Left lung (tissue), 10 donors: ENCODE results near the gene JMY. TPM values are rescaled to one million over a fixed set of nuclear protein-coding genes. Genes with fewer than 3 reads are reported as not detected.
A peak's percentile ranks its signal among the peaks of the same experiment; 100 is the strongest.

Experiments used
- ATAC-seq: fragments of 200-7000 bp; cut with Tn5 transposase; one replicate; pipeline ENCODE4 v1.9.1; 2020; ENCODE audit warnings: moderate library complexity
- DNase-seq, 4 donors: peaks; one replicate each; pipeline ENCODE4 v3.0.0-alpha.2; 2013 to 2020
- H3K27ac ChIP-seq, 2 donors: fragments of 200-600 bp; sonication (generic) in 1 of 2; one replicate each; pipeline versions ENCODE4 v1.5.0 to v1.8.0; 2020 to 2021
- H3K27me3 ChIP-seq, 2 donors: fragments of 200-600 bp; sonication (generic) in 1 of 2; one replicate each; pipeline versions ENCODE4 v1.5.0 to v1.8.0; 2020 to 2021
- H3K36me3 ChIP-seq, 2 donors: fragments of 200-600 bp; sonication (generic) in 1 of 2; one replicate each; pipeline versions ENCODE4 v1.5.0 to v1.8.0; 2020 to 2021
- H3K4me1 ChIP-seq, 2 donors: fragments of 200-600 bp; one replicate each; pipeline ENCODE4 v1.8.0; 2021
- H3K4me3 ChIP-seq, 2 donors: fragments of 200-600 bp; sonication (generic) in 1 of 2; one replicate each; pipeline versions ENCODE4 v1.5.0 to v1.8.0; 2020 to 2021; ENCODE audit warnings: mild to moderate bottlenecking in 1 of 2
- H3K9me3 ChIP-seq, 2 donors: fragments of 200-600 bp; sonication (generic) in 1 of 2; one replicate each; pipeline versions ENCODE4 v1.5.0 to v1.8.0; 2020 to 2021
- intact Hi-C, 2 donors: fragments of 100-400 bp; cut with DNase I; formaldehyde crosslinking; loops; one replicate each; pipeline versions ENCODE4 v1.11.2 to v1.14.2; 2022
- polyA plus RNA-seq, 6 donors: library from polyadenylated mRNA; unstranded; fragments of 120-200 nt; gene quantifications; one replicate each; pipeline ENCODE4 v1.2.1, GENCODE V29; 2013; ENCODE audit not compliant: insufficient read length in 6 of 6
- total RNA-seq, 2 donors: library from RNA; stranded (reverse); fragmentation: NEBNext Ultra II Directional; extraction: Animal tissue kit (Norgen Biotek cat#: 25700); gene quantifications; one replicate each; pipeline ENCODE4 v1.2.1, GENCODE V29; 2021
- TF ChIP-seq, protein P1 (sequence below), 2 donors: fragments of 200-600 bp; sonication (generic) in 1 of 2; IDR thresholded peaks; one replicate each; pipeline versions ENCODE4 v1.5.0 to v1.8.0; 2021; ENCODE audit warnings: antibody characterized with exemption in 2 of 2
- donor health status: DM: no; HTN: yes; CAD: no.
- donor health status: DM: no; HTN: no; CAD: no.

JMY gene
- total and polyA plus RNA-seq, 8 donors = 6.2 to 23.6 (median 17.5) TPM

DNA sequence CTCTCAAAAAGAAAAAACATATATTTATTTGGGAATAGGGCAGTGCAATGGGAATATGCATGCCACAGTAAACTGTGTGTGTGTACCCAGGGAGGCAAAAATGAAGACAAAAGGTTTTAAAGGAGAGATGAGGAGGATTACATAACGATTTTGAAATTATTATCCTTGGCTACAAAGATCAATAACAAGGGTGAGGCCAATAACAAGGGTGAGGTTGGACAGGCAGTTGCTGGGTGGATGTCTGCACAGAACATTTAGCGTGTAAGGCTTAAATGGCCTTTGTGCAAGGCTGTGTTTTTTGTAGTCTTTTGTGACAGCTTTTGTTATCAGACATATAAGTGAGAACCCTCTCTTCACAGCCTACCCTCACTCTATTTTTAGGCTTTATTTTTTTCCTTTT is 114.0 kb downstream of the JMY start:
- no peak overlapping the region for H3K4me3 ChIP-seq
- H3K9me3 ChIP-seq = no peaks in the 10 kb centered on the region
- H3K36me3 ChIP-seq = no peaks in the 10 kb centered on the region
- intact Hi-C loops = no loop called here
- TF ChIP-seq, protein P1, sequence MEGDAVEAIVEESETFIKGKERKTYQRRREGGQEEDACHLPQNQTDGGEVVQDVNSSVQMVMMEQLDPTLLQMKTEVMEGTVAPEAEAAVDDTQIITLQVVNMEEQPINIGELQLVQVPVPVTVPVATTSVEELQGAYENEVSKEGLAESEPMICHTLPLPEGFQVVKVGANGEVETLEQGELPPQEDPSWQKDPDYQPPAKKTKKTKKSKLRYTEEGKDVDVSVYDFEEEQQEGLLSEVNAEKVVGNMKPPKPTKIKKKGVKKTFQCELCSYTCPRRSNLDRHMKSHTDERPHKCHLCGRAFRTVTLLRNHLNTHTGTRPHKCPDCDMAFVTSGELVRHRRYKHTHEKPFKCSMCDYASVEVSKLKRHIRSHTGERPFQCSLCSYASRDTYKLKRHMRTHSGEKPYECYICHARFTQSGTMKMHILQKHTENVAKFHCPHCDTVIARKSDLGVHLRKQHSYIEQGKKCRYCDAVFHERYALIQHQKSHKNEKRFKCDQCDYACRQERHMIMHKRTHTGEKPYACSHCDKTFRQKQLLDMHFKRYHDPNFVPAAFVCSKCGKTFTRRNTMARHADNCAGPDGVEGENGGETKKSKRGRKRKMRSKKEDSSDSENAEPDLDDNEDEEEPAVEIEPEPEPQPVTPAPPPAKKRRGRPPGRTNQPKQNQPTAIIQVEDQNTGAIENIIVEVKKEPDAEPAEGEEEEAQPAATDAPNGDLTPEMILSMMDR (IDR thresholded peaks at IDR 0.05) = no peak
- H3K4me1 ChIP-seq = no peaks in the 10 kb centered on the region
- H3K27me3 ChIP-seq = no peaks in the 10 kb centered on the region
- DNase-seq (no peak), ATAC-seq (no peak)
- no peak overlapping the region for H3K27ac ChIP-seq

DNA sequence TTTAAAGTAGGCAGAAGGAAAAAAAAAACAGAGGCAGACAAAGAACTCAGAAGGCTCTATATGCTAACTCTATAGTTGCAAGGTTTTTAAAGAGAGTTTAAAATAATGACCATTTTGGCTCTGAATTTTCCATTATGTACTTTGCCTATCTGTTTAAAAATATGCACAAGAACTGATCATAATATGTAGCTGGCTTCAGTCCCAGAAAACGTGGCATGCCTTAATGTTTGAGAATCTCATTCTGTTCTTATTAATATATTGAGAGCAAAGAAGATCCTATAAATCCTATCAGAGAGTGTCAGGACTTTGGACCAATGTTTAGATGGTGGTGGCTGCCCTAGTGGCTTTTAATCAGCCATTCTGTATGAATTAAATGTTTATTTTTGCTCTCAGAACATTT is 121.5 kb downstream of the JMY start:
- Histone ChIP-seq H3K4me1 (no peaks in the 10 kb centered on the region), H3K36me3 (no peaks in the 10 kb centered on the region), H3K4me3 (no peak overlapping the region), H3K27ac (no peak overlapping the region), H3K27me3 (no peaks in the 10 kb centered on the region), H3K9me3 (no peaks in the 10 kb centered on the region)
- intact Hi-C loops = no loop called here
- TF ChIP-seq, protein P1 (IDR thresholded peaks at IDR 0.05) = no peak
- DNase-seq (peak in 2 of 4 donors; percentile 4 to 5), ATAC-seq (no peak)

Other genes starting within 250 kb of the JMY start
- gene DMGDH, start 166.5 kb upstream of the JMY start, total RNA-seq = 1 to 10 TPM in 1 of 2 donors, under 1 TPM in 1; 0.90 to 1.3 TPM
- 1 to 10 TPM; 1.5 to 3.1 (median 1.7) TPM for gene DMGDH, start 166.5 kb upstream of the JMY start, polyA plus RNA-seq
- 1 to 10 TPM; 2.9 to 4.8 TPM for gene BHMT2, start 166.4 kb upstream of the JMY start, total RNA-seq
- 1 to 10 TPM; 1.8 to 2.4 (median 2.0) TPM for gene BHMT2, start 166.4 kb upstream of the JMY start, polyA plus RNA-seq
- under 1 TPM in 1 of 2 donors, not detected in 1; 0.16 TPM for gene BHMT, start 124.3 kb upstream of the JMY start, total RNA-seq
- gene BHMT, start 124.3 kb upstream of the JMY start, polyA plus RNA-seq = 1 to 10 TPM in 2 of 6 donors, under 1 TPM in 4; 0.27 to 2.1 (median 0.93) TPM